HEK293 (cell line): ENCODE results near the gene GRK7.

ENCODE experiments used
- CTCF ChIA-PET: fragments of 350-600 bp; formaldehyde crosslinking; extraction: SDS; loops from one replicate; lab custom pipeline; 2021; ENCODE audit warnings: antibody characterized with exemption; lab: Yijun Ruan, JAX
- POLR2A ChIA-PET: fragments of 300-600 bp; formaldehyde crosslinking; extraction: SDS; loops from one replicate; lab custom pipeline; 2020; ENCODE audit warnings: antibody characterized with exemption, inconsistent platforms; lab: Yijun Ruan, JAX
- H3K27ac ChIP-seq: fragments of 200-500 bp; sonication (Bioruptor generic); 2 replicates; pipeline ENCODE4 v1.5.1; 2014; ENCODE audit warnings: low read depth, low read length, control low read depth, inconsistent platforms; ENCODE audit errors: extremely low read depth
- H3K36me3 ChIP-seq, 2 experiments: fragments of 200-500 bp in 1 of 2; sonication (Bioruptor generic) in 1 of 2; 1 replicate in 1 of 2; 2 replicates in 1 of 2; pipeline ENCODE4 v1.5.1; 2014 to 2017; ENCODE audit warnings: inconsistent platforms in 2 of 2, low read length in 2 of 2; ENCODE audit not compliant: control insufficient read depth in 2 of 2, insufficient read depth in 1 of 2
- H3K4me1 ChIP-seq: fragments of 200-500 bp; sonication (Bioruptor generic); 2 replicates; pipeline ENCODE4 v1.5.1; 2014; ENCODE audit warnings: mild to moderate bottlenecking, low read length, inconsistent platforms; ENCODE audit not compliant: control insufficient read depth, insufficient read depth
- H3K4me3 ChIP-seq: 2 replicates; pipeline ENCODE4 v1.5.1; 2011; ENCODE audit warnings: low read depth, mild to moderate bottlenecking, control low read depth, low read length, moderate library complexity
- H3K9me3 ChIP-seq: fragments of 200-500 bp; sonication (Bioruptor generic); 2 replicates; pipeline ENCODE4 v1.5.1; 2014; ENCODE audit warnings: low read depth, low read length, inconsistent platforms; ENCODE audit not compliant: control insufficient read depth, insufficient read depth
- BCL11A ChIP-seq: fragments of 450-650 bp; formaldehyde crosslinking; IDR thresholded peaks from 2 replicates; pipeline ENCODE4 v1.5.1; 2016; ENCODE audit warnings: low read depth, missing biosample characterization, missing genetic modification characterization
- EGR2 ChIP-seq: fragments of 450-650 bp; formaldehyde crosslinking; IDR thresholded peaks from 2 replicates; pipeline ENCODE4 v1.5.1; 2016; ENCODE audit warnings: low read depth, missing biosample characterization, missing genetic modification characterization
- GLIS1 ChIP-seq: fragments of 450-650 bp; formaldehyde crosslinking; IDR thresholded peaks from 2 replicates; pipeline ENCODE4 v1.5.1; 2016; ENCODE audit warnings: missing biosample characterization, missing genetic modification characterization
- KLF8 ChIP-seq: fragments of 450-650 bp; formaldehyde crosslinking; IDR thresholded peaks from 2 replicates; pipeline ENCODE4 v1.5.1; 2016; ENCODE audit warnings: missing biosample characterization, missing genetic modification characterization
- MEIS1 ChIP-seq: sonication (generic); formaldehyde crosslinking; IDR thresholded peaks from 2 replicates; pipeline ENCODE4 v1.8.1; 2022; ENCODE audit warnings: missing genetic modification reagents, mild to moderate bottlenecking, borderline replicate concordance
- OSR2 ChIP-seq: fragments of 450-650 bp; formaldehyde crosslinking; IDR thresholded peaks from 2 replicates; pipeline ENCODE4 v1.5.1; 2016; ENCODE audit warnings: missing biosample characterization, missing genetic modification characterization
- SALL2 ChIP-seq: fragments of 450-650 bp; formaldehyde crosslinking; IDR thresholded peaks from 2 replicates; pipeline ENCODE4 v1.5.0; 2017; ENCODE audit warnings: missing biosample characterization, mild to moderate bottlenecking, missing genetic modification characterization, borderline replicate concordance
- SCRT1 ChIP-seq: fragments of 450-650 bp; formaldehyde crosslinking; IDR thresholded peaks from 2 replicates; pipeline ENCODE4 v1.5.1; 2016; ENCODE audit warnings: missing biosample characterization, missing genetic modification characterization, borderline replicate concordance
- SP3 ChIP-seq: fragments of 450-650 bp; formaldehyde crosslinking; IDR thresholded peaks from 2 replicates; pipeline ENCODE4 v1.5.1; 2016; ENCODE audit warnings: missing biosample characterization, missing genetic modification characterization
- ZFP37 ChIP-seq: fragments of 450-650 bp; formaldehyde crosslinking; IDR thresholded peaks from 2 replicates; pipeline ENCODE4 v1.5.1; 2016; ENCODE audit warnings: missing biosample characterization, missing genetic modification characterization
- ZNF140 ChIP-seq: fragments of 450-650 bp; formaldehyde crosslinking; IDR thresholded peaks from 2 replicates; pipeline ENCODE4 v1.5.1; 2016; ENCODE audit warnings: missing biosample characterization, missing genetic modification characterization
- ZNF146 ChIP-seq: fragments of 450-650 bp; formaldehyde crosslinking; IDR thresholded peaks from 2 replicates; pipeline ENCODE4 v1.5.1; 2016; ENCODE audit warnings: missing biosample characterization, missing genetic modification characterization
- ZNF18 ChIP-seq: fragments of 450-650 bp; formaldehyde crosslinking; IDR thresholded peaks from 2 replicates; pipeline ENCODE4 v1.5.1; 2016; ENCODE audit warnings: missing biosample characterization, missing genetic modification characterization
- ZNF2 ChIP-seq: fragments of 450-650 bp; formaldehyde crosslinking; IDR thresholded peaks from 2 replicates; pipeline ENCODE4 v1.5.1; 2016; ENCODE audit warnings: missing biosample characterization, missing genetic modification characterization
- ZNF292 ChIP-seq: fragments of 450-650 bp; formaldehyde crosslinking; IDR thresholded peaks from 2 replicates; pipeline ENCODE4 v1.5.1; 2016; ENCODE audit warnings: low read depth, missing biosample characterization, missing genetic modification characterization, borderline replicate concordance
- ZNF473 ChIP-seq: fragments of 450-650 bp; formaldehyde crosslinking; IDR thresholded peaks from 2 replicates; pipeline ENCODE4 v1.5.1; 2017; ENCODE audit warnings: missing biosample characterization, missing genetic modification characterization
- ZNF488 ChIP-seq: fragments of 450-650 bp; formaldehyde crosslinking; IDR thresholded peaks from 2 replicates; pipeline ENCODE4 v1.5.1; 2016; ENCODE audit warnings: missing biosample characterization, missing genetic modification characterization
- ZNF501 ChIP-seq: fragments of 450-650 bp; formaldehyde crosslinking; IDR thresholded peaks from 2 replicates; pipeline ENCODE4 v1.5.1; 2016; ENCODE audit warnings: missing biosample characterization, missing genetic modification characterization
- ZNF777 ChIP-seq: fragments of 450-650 bp; formaldehyde crosslinking; IDR thresholded peaks from 2 replicates; pipeline ENCODE4 v1.5.1; 2017; ENCODE audit warnings: missing biosample characterization, missing genetic modification characterization, borderline replicate concordance
- ZSCAN23 ChIP-seq: fragments of 450-650 bp; formaldehyde crosslinking; IDR thresholded peaks from 2 replicates; pipeline ENCODE4 v1.5.1; 2016; ENCODE audit warnings: missing biosample characterization, missing genetic modification characterization

The GRK7 gene

DNA sequence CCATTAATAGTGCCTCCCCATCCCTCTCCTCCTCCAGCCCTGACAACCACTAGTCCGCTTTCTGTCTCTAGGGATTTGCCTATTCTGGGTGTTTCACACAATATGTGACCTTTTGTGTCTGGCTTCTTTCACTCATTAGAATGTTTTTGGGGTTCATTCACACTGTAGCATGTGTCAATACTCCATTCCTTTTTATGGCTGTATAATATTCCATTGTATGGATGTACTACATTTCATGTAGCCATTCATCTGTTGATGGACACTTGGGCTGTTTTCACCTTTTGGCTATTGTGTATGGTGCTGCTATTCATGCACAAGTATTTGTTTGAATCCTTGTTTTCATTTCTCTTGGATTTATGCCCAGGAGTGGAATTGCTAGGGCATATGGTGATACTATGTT is 16.5 kb downstream of the GRK7 start:
- Histone ChIP-seq H3K4me1 (no peaks in the 10 kb centered on the region), H3K4me3 (no peak overlapping the region), H3K27ac (no peak overlapping the region), H3K36me3 (no peaks in the 10 kb centered on the region)
- ChIA-PET POLR2A (no interaction called here), CTCF (no interaction called here)
- peak; percentile 77 for TF ChIP-seq ZNF146 (tag by site-specific recombination)
- no peak for TF ChIP-seq SCRT1 (tag by site-specific recombination)
- TF ChIP-seq BCL11A (tag by site-specific recombination): no peak
- no peak for TF ChIP-seq ZNF777 (tag by site-specific recombination)
- TF ChIP-seq SP3 (tag by site-specific recombination): no peak
- TF ChIP-seq ZNF140 (tag by site-specific recombination): peak; percentile 8; the same call in 1 of the 2 replicates
- TF ChIP-seq, all 188 proteins: peak for 2
- no peaks in the 10 kb centered on the region for H3K9me3 ChIP-seq

- Histone ChIP-seq H3K36me3 (no peaks in the 10 kb centered on the region), H3K9me3 (no peaks in the 10 kb centered on the region), H3K4me1 (no peaks in the 10 kb centered on the region), H3K4me3 (no peak overlapping the region), H3K27ac (no peak overlapping the region)
- POLR2A ChIA-PET: no interaction called here
- TF ChIP-seq EGR2 (tag by site-specific recombination) (0 out of 2 replicates have a peak, but pooled peaks have one; percentile 29), ZFP37 (no peak), OSR2 (tag by site-specific recombination) (0 out of 2 replicates have a peak, but pooled peaks have one; percentile 17)
- TF ChIP-seq, all 188 proteins: peak for 2
- CTCF ChIA-PET: interaction anchor here (0.6 to 1.7 kb wide), 4 partner anchors 30 to 201 kb away, joined by 3 to 6 read pairs (median 4); no protein-coding TSS in a partner anchor
Observed at GRCh38 chr3:141782386-141782932, 19.3 kb downstream of the GRK7 start.

- CTCF ChIA-PET: interaction anchor here (0.5 to 1.7 kb wide), 2 partner anchors 31 to 61 kb away, joined by 3 to 5 read pairs; no protein-coding TSS in a partner anchor
- Histone ChIP-seq H3K27ac (no peak overlapping the region), H3K9me3 (no peaks in the 10 kb centered on the region)
- TF ChIP-seq EGR2 (tag by site-specific recombination) (0 out of 2 replicates have a peak, but pooled peaks have one; percentile 26), ZNF501 (no peak)
- TF ChIP-seq, all 188 proteins: peak for 1
- Histone ChIP-seq H3K36me3 (no peaks in the 10 kb centered on the region), H3K4me3 (no peak overlapping the region), H3K4me1 (no peaks in the 10 kb centered on the region)
- POLR2A ChIA-PET: no interaction called here
Observed at GRCh38 chr3:141783632-141784031, 20.4 kb downstream of the GRK7 start.

DNA sequence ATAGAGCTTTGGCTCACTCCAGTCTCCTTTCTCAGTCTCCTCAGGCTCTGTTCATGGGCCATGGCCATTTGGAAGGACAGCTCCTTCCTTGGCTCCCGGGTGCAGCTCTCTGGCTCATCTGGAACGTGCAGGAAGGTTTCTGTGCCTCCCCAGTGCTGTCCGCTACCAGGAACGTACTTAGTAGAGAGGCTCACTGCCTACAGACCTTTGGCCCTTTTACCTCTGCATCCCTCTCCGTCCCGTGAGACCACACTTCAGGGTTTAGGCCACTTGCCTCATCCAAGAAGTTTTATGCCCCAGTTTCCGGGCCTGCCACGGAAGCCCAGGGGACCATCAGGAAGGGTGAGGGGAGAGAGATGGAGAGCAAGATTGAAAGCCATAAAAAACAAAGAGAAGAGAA is 20.9 kb downstream of the GRK7 start:
- CTCF ChIA-PET: interaction anchor here (0.5 to 1.7 kb wide), 2 partner anchors 32 to 61 kb away, joined by 3 to 5 read pairs; no protein-coding TSS in a partner anchor
- Histone ChIP-seq H3K36me3 (no peaks in the 10 kb centered on the region), H3K9me3 (no peaks in the 10 kb centered on the region), H3K4me3 (no peak overlapping the region), H3K27ac (no peak overlapping the region), H3K4me1 (no peaks in the 10 kb centered on the region)
- TF ChIP-seq GLIS1: no peak
- no peak for TF ChIP-seq ZNF292 (tag by site-specific recombination)
- no peak for TF ChIP-seq ZNF18 (tag by site-specific recombination)
- TF ChIP-seq ZNF488 (tag by site-specific recombination): no peak
- no peak for TF ChIP-seq ZNF473
- TF ChIP-seq ZSCAN23 (tag by site-specific recombination): no peak
- no peak for TF ChIP-seq MEIS1 (CRISPR knock-in tag)
- no peak for TF ChIP-seq ZNF2 (tag by site-specific recombination)
- no peak for TF ChIP-seq SALL2
- TF ChIP-seq KLF8: no peak
- POLR2A ChIA-PET: no interaction called here
